GM18526 (cell line): ENCODE measurements around the gene SH3RF3.

Source experiments
- POLR2A ChIP-seq: IDR thresholded peaks from 3 replicates; pipeline ENCODE4 v1.6.1; 2011; ENCODE audit not compliant: insufficient read length; ENCODE audit errors: extremely low read depth

The SH3RF3 gene

DNA sequence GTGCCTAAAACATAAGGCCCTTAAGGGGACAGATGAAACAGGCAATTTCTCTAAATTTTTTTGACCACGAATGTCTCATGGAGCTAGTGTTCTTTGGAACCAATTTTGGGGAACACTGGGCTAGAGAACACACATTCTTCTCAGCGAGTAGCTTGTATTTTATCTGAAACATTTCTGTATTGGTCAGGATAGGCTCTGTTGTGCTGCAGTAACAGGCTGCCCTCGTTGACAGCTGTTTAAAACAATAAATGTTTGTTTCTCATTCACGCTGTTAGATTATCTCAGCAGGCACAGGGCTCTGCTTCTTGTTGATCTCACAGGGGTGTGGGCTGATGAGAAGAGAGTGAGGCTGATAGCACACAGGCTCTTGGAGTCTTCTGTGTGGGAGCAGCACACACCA, 105.3 kb downstream of the SH3RF3 start:
- TF ChIP-seq POLR2A: no peak

DNA sequence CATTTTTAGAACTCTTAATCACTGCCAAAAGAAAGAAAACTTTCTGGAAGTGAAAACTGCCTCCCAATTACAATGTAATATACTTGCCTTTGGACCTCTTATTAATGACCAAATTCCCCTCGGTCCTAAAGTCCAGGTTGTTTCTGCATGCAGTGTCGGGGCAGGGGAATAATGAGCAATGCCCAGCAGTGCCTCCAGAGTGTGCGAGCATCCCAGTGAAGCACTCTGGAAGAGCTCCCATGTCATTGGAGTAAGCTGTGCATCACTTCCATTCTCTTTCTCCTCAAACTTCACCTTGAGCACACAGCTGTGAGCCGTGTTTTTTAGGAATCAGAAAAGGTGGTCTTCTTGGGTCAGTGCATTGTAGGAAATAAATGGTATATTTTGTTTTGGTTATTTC, 107.1 kb downstream of the SH3RF3 start:
- no peak for TF ChIP-seq POLR2A

DNA sequence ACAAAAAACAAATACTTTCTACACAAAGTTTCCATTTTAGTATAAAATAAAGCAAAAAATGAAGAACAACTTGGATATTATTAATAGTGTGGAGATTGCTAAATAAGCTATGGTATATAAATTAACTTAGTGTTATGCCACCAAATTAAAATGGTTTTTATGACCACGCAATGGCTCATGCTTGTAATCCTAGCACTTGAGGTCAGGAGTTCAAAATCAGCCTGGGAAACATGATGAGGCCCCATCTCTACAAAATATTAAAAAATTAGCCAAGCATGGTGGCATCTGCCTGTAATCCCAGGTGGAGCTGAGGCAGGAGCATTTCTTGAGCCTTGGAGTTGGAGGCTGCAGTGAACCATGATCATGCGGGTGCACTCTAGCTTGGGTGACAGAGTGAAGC, 108.8 kb downstream of the SH3RF3 start:
- TF ChIP-seq POLR2A: no peak

DNA sequence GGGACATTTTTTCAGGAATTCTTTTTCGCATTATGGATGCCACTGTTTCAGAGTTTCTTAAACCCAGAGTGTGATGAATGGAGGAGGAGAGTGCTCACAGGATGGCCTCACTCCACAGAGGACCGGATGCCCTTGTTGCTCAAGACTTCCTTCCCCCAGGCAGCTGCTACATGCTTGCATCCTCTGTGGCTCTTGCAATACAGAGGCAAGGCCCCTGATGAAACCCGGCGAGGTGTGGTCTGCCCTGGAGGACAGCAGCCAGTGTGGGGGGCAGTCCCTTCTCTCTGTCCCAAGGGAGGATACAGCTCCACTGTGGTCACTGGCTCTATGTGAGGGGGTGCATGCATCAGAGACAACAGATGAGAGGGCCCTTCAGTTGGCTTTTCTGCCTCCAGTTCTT, 109.6 kb downstream of the SH3RF3 start:
- TF ChIP-seq POLR2A: no peak

DNA sequence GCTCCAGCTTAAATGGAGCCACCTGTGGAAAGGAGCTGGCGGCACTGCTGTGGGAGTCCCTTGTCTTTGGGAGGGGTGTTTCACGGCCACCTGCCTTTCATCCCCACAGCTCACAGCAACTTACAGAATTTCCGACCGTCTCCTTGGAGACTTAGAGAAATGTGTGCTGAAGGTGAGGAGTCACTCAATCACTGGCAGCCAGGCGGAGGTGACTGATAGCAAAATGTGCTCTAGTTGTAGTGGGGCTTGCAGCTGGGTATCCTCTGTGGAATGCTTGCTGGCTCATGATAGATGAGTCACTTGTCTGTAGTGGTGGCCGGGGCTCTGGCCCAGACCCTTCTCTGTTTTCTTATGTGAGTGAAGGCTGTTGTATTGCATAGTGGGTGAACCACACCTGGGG, 110.7 kb downstream of the SH3RF3 start:
- no peak for TF ChIP-seq POLR2A

DNA sequence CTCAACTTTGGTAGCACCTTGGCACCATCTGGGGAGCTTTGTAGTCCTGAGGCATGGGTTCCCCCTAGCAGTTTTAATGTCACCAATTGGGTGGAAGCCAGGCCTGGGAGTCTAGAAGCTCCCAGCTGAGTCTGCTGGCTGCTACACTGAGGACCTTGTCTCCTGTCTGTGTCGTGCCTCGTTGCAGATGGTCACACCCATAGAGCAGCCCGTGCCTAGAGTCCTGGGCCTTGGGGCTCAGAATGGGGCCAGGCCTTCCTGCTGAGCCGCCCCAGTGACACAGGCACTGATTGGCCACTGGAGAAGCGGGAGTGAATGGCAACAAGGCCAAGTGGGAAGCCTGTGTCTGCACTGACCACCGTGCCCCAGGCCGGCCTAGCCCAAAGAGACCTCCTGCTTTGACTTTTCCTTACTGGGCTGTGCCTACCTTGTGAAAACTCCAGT, 113.2 kb downstream of the SH3RF3 start:
- no peak for TF ChIP-seq POLR2A

DNA sequence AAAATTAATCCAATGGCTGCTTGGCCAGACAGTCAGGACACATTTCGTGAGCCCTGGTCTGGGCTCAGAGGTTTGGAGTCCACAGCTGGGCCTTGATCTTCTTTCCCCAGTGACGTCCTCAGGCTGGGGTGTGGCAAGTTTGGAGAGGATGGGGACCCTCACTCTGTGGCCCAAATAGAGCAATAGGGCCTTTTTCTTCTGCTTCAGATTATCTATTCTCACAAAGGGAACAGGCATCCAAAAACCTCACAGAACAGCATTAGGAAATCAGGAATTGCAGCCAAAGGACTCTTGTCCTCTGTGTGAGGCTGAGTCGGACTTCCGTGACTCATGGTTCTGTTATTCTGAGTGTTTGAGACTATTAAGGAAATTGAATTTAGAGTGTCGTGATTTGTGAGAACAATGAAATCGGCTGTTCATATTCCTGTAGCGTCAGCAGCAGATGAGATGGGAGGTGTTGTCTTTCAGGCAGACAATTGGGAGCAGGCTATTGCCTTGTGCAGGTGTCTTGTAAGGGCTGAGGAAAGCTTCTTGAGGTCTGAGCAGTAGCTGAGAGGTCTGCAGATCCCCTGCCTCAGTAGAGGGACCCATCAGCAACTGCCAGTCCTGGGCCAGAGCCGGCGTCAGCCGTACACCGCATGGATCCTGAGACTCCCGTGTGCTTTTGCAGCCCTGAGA, 113.8 kb downstream of the SH3RF3 start:
- TF ChIP-seq POLR2A: no peak

DNA sequence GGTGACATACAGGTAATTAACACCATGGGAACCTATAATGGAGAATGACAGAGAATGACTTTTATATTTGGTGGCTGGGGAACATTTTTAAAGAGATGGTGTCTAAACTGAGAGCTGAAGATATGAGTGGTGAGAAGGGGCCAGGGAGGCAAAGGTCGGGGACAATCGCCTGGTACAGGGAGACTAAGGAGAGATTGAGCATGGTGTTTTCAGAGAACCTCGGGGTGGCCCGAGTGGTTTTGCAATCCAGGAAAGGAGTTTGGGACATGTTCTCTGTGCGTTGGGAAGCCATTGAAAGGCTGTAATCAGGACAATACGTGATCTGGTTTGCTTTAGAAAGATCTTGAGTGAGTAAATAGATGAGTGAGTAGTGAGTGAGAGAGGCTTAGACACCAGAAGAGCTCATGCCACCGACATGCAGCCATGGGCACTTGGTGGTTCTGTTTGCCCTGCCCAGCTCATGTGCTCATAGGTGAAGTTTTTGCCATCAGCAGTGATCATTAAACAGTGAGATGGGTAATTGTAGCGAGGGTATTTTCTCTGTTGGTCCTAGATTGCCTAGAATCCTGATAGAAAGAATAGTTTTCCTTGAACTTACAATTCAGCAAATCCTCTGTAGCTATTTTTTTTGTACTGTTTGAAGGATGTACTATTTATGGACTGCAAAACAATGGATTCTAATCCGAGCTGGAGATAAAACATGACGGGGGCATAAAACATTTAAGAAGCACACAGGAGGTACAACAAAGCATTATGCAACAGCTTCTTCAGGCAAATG, 114.7 kb downstream of the SH3RF3 start:
- no peak for TF ChIP-seq POLR2A

DNA sequence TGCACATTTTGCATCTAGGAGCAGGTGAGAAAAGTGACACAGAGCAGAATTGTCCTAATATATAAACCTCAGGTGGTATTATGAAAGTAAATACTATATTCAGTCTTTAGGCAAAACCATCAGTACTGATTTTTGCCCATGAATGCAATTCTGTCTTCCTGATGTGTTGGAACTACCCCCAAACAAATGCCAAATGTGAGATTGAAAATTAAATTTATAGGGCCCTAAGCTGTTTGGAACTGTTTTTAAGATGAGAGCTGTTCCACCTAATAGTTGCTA, 115.2 kb downstream of the SH3RF3 start:
- TF ChIP-seq POLR2A: no peak

DNA sequence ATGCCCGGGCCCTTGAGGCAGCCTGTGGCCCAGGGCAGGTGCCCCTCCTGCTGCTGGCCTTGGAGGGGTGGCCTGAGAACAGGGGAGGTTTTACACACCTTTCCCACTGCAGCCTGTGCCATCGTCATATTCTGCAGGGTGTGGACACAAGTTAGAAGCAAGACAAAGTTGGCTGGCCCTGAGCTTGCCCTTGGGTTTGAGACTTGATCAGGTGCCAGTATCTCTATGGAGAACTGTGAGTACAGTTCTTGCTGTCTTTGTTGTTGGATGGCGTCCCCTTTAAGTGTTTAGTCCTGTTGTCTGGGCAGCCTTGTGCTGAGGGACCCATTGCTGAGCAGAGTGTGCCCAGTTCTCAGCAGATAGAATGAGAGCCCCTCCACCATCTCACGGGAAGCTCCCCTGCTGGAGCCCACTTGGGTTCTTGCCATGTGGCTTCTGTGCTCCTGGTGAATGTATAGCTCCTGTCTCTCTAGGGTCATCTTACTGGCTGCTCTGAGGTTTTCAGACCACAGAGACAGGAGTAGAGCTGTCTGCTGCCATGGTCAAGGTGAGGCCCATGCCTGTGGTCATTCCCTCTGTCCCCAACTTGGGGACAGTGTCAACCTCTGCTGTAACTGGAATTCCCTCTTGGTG, 115.9 kb downstream of the SH3RF3 start:
- TF ChIP-seq POLR2A: no peak

DNA sequence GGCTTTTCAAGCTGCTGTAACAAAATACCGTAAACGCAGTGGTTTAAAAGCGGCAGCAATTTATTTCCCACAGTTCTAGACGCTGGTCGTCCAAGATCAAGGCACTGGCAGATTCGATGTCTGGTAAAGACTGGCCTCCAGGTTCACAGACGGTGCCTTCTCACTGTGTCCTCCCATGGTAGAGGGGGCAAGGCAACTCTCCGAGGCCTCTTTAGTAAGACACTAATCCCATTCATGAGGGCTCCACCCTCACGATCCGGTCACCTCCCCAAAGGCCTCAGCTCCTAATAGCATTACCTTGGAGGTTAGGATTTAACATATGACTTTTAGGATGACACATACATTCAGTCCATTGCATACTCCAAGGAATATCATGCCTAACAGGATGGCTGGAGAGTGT, 117.2 kb downstream of the SH3RF3 start:
- TF ChIP-seq POLR2A: no peak

DNA sequence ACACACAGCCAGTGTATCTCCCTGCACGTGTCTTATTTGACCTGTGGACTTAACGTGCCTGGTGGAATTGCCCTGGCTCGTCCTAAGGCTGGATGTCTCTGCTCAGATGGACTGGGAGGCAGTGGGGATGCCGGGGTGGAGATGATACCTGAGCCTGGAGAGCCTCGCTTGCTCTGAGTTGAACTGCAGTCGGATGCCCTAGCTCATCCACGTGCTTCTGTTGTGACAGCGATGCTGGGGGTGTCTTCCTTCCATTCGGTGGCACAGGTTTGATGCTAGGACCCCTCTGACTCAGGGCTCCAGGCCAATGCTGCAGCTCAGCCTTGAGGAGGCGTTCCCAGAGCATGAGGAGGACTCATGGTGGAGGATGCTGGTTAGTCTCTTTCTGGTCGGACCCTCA, 117.6 kb downstream of the SH3RF3 start:
- no peak for TF ChIP-seq POLR2A

DNA sequence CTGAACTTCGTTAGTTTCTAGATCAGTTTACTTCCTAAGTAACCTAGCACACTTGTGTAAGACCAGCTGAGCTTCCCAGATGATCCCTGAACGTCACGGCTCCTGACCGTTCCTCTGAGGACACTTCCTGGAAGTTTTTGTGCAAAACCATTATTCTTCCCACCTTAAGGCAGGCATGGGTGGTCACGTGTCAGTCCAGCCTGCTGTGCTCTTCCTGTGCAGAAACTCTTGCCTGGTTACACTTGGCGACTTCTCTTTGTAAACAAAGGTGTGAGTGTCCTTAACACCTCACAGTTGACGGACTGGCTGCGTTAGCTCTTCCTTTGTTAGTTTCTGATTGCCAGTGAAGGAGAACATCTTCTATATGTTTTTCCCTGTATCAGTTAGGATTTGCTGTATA, 118.3 kb downstream of the SH3RF3 start:
- TF ChIP-seq POLR2A: no peak

DNA sequence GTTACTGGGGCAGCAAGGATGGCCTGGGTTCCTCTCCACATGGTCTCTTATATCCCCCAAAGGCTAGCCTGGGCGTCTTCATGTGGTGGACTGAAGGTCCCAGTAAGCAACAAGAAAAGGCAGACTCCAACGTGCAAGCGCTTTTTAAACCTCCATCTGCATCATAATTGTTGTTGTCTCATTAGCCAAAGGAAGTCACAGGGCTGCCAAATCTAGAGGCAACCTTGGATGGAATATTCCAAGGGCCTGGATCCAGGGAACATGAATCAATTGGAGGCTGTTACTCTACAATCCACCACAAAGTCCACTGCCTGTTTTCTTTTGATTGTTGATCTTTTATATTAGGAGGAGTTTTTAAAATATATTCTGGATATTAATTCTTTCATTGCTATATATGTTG, 118.8 kb downstream of the SH3RF3 start:
- TF ChIP-seq POLR2A: no peak

DNA sequence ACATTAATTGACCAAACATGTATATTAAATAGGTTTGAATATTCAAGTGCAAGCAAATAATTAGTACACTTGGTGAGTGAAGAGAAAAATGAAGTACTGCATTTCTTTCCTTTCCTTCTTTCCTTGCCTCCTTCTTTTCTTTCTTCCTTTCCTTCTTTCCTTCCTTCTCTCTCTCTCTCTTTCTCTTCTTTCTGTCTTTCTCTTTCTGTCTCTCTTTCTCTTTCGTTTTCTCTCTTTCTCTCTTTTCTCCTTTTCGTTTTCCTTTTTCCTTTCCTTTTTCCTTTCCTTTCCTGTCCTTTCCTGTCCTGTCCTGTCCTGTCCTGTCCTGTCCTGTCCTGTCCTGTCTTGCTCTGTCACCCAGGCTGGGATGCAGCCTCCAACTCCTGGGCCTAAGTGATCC, 119.6 kb downstream of the SH3RF3 start:
- no peak for TF ChIP-seq POLR2A

DNA sequence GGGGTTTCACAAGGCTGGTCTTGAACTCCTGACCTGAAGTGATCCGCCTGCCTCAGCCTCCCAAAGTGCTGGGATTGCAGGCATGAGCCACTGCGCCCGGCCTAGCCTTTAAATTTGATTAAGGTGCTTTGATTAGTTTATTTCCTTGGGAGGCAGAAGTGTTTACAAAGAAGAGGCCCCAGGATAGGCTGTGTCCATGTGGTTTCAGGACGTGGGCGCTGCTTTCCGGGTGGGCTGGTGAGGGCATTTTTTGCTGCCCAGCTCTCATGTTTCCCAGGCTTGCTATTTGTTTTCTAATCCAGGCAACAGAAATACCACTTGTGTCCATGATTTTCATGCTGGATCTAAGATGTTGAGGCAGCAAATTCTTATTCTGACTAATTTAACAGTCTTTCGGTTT, 124.2 kb downstream of the SH3RF3 start:
- no peak for TF ChIP-seq POLR2A
